T-helper 2 cell treated with Interferon-gamma antibody and Interleukin-4, amounts not matched to agents 5 μg/mL and 100 μg/mL, for 36 hours (primary cell): ENCODE data around the gene TAF3.

Experiments
- DNase-seq: peaks from one replicate; pipeline ENCODE4 v3.0.0; 2021; ENCODE audit warnings: low spot score
- H3K27ac Mint-ChIP-seq: one replicate; pipeline ENCODE4 v1.8.0; 2021; ENCODE audit warnings: mild to moderate bottlenecking, mixed read lengths
- H3K27me3 Mint-ChIP-seq: one replicate; pipeline ENCODE4 v1.8.0; 2021; ENCODE audit warnings: low read depth, mixed read lengths
- H3K36me3 Mint-ChIP-seq: one replicate; pipeline ENCODE4 v1.8.0; 2021; ENCODE audit warnings: low read depth, mixed read lengths
- H3K4me1 Mint-ChIP-seq: one replicate; pipeline ENCODE4 v1.8.0; 2021; ENCODE audit warnings: low read depth, mixed read lengths
- H3K4me3 Mint-ChIP-seq: one replicate; pipeline ENCODE4 v1.8.0; 2022; ENCODE audit warnings: mild to moderate bottlenecking, moderate library complexity, mixed read lengths
- H3K9me3 Mint-ChIP-seq: one replicate; pipeline ENCODE4 v1.8.0; 2021; ENCODE audit warnings: mixed read lengths

The TAF3 gene

DNA sequence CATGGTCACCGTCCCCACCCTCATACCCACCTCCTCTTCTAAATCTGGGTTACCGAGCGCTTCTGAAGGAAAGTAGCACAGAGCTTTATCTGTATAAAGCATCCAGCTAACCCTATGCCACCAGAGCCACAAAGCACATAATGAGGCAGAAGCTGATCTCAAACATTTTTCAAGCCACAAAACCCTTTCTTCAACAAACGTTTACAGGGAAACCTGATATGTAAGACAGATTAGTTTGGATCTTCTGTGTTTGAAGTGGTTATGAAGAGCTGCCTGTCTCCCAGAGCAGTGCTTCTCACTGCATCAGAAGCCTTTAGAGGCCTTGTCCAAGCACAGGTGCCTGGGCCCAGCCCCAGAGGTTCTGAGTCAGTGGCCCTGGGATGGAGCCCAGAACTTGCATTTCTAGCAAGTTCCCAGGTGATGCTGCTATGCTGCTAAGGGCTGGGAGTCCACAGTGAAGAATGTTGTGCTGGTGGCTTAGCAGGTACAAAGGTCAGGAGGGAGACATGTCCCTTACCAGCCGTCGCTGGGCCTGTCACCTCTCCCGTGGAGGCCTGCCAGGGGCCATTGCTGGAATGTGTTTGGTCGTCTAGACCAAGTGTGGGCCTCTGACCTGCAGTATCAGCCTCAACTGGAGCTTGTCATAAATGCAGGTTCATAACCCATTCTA lies 90.4 kb downstream of the TAF3 start:
- H3K4me3 Mint-ChIP-seq, result no peak overlapping the region
- no peak for DNase-seq
- peaks cover 10% of the 10 kb centered on the region for H3K4me1 Mint-ChIP-seq
- H3K27ac Mint-ChIP-seq, result no peak overlapping the region
- no peaks in the 10 kb centered on the region for H3K9me3 Mint-ChIP-seq
- no peaks in the 10 kb centered on the region for H3K27me3 Mint-ChIP-seq
- no peaks in the 10 kb centered on the region for H3K36me3 Mint-ChIP-seq

DNA sequence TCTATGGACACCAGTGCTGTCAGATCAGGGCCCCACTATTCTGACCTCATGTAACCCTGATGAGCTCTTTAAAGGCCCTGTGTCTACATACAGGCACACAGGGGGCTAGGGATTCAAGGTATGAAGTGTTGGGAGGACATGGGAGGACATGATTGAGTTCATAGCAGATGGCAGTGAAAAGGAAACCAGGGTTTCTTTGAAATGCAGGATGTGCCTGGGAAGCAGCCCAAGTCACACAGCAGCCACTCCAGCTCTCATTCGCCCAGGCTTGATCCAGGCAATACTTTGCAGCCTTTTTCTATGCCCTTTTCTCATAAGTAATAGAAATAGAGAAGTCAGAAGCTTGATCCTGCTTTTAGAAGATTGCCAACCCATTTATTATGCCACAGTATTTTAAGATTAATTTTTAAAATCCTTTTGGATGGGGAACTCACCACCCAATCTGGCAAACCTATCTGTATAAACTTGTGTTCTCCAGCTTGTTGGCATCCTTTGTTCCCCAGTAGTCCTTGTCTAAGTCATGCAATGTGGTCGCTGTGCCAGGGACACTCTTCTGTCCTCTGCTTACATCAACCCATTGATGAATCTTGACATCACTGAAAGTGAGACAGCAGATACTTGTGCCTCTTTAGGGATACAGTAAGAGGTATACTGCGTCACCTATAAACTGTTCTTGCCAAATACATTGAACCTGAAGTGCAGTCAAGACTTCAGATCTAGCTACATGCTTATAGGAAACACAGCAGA lies 95.0 kb downstream of the TAF3 start:
- no peak overlapping the region for H3K27ac Mint-ChIP-seq
- no peaks in the 10 kb centered on the region for H3K36me3 Mint-ChIP-seq
- H3K9me3 Mint-ChIP-seq, result no peaks in the 10 kb centered on the region
- no peak for DNase-seq
- H3K27me3 Mint-ChIP-seq, result no peaks in the 10 kb centered on the region
- peaks cover 9% of the 10 kb centered on the region for H3K4me1 Mint-ChIP-seq
- H3K4me3 Mint-ChIP-seq, result no peak overlapping the region

DNA sequence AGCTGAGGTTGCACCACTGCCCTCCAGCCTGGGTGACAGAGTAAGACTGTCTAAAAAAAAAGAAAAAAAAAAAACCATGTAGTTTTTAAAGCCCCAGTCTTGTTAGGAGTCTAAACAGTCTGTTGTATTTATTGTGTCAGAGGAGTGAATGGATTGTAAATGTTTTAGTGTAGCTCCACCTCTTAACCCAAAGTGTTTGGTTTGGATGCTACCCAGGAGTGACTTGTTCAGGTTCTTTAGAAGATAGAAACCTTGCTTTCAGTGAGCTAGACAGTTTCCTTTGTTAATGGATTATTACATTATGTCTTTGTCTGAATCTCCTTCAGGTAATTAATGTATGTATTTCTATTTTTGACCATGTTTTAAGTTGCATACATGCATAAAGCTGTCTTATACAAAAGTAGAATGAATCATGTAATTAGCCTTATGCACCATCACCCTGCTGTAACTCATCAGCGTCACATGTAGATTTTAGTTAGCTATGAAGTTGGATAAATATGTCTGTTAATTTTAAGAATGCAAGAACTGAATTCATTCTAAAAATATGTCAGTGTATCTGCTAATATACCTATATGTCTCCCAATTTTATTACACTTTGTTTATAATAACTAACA lies 97.7 kb downstream of the TAF3 start:
- H3K27ac Mint-ChIP-seq, result no peak overlapping the region
- DNase-seq, result no peak
- H3K4me1 Mint-ChIP-seq, result peaks cover 3% of the 10 kb centered on the region
- H3K27me3 Mint-ChIP-seq, result no peaks in the 10 kb centered on the region
- no peaks in the 10 kb centered on the region for H3K9me3 Mint-ChIP-seq
- H3K4me3 Mint-ChIP-seq, result no peak overlapping the region
- H3K36me3 Mint-ChIP-seq, result no peaks in the 10 kb centered on the region

DNA sequence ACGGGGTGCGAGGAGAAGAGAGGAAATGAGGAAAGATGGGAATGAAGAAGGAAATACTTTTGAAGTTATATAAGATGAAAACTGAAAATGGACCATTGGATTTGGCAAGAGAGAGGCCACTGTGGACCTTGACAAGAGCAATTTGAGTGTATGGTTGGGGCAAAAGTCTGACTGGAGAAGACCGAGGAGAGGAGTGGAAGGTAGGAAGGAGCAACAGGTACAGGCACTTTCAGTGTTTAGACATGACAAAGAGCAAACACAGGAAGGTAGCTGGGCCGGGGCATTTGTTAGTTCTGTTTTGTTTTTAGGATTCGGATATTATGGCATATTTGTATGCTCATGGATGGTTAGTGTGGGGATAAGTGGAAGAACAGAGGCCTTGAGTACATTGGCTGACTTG lies 99.4 kb downstream of the TAF3 start:
- no peak for DNase-seq
- no peaks in the 10 kb centered on the region for H3K27me3 Mint-ChIP-seq
- no peaks in the 10 kb centered on the region for H3K9me3 Mint-ChIP-seq
- peaks cover 3% of the 10 kb centered on the region for H3K4me1 Mint-ChIP-seq
- no peak overlapping the region for H3K27ac Mint-ChIP-seq
- no peaks in the 10 kb centered on the region for H3K36me3 Mint-ChIP-seq
- H3K4me3 Mint-ChIP-seq, result no peak overlapping the region

DNA sequence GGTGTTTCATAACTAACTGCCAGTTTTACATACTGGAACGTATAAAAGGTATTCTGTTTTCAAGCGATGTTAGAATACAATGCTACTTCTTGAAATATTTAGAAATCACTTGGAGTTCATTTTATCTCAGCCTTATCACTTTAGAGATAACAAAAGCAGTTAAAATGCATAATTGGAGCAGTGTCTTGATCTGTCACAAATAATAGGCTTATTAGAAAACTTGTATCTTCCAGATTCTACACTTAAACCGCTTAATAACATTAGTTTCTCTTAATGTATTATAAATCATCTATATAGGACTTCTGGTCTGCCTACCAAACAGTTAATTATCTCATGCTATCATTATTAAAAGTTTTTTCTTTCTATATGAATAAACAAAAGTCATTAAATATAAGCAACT lies 104.4 kb downstream of the TAF3 start:
- DNase-seq, result no peak
- Mint-ChIP-seq H3K9me3 (no peaks in the 10 kb centered on the region), H3K4me1 (peaks cover 2% of the 10 kb centered on the region), H3K27ac (no peak overlapping the region), H3K27me3 (no peaks in the 10 kb centered on the region), H3K36me3 (no peaks in the 10 kb centered on the region), H3K4me3 (no peak overlapping the region)

DNA sequence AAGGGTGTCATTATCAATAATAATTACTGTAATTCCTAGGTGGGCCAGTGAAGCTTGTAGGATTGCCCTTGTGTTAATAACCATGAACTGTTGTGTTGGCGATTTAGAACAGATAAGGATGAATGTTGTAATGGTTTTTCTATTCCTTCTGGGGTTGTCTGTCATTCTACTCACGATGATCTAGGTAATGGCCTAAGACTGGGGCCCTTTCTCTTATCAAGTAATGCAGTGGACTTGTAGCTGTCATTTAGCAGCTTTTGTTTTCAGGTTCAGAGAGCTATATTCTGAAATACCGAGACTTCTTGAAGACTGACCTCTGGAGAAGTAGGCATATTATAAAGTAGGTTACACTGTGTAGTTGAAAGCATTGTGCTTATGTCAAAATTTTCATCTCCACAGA lies 110.2 kb downstream of the TAF3 start:
- no peak overlapping the region for H3K4me3 Mint-ChIP-seq
- peaks cover 4% of the 10 kb centered on the region for H3K4me1 Mint-ChIP-seq
- DNase-seq, result no peak
- no peaks in the 10 kb centered on the region for H3K27me3 Mint-ChIP-seq
- H3K9me3 Mint-ChIP-seq, result no peaks in the 10 kb centered on the region
- no peak overlapping the region for H3K27ac Mint-ChIP-seq
- no peaks in the 10 kb centered on the region for H3K36me3 Mint-ChIP-seq

DNA sequence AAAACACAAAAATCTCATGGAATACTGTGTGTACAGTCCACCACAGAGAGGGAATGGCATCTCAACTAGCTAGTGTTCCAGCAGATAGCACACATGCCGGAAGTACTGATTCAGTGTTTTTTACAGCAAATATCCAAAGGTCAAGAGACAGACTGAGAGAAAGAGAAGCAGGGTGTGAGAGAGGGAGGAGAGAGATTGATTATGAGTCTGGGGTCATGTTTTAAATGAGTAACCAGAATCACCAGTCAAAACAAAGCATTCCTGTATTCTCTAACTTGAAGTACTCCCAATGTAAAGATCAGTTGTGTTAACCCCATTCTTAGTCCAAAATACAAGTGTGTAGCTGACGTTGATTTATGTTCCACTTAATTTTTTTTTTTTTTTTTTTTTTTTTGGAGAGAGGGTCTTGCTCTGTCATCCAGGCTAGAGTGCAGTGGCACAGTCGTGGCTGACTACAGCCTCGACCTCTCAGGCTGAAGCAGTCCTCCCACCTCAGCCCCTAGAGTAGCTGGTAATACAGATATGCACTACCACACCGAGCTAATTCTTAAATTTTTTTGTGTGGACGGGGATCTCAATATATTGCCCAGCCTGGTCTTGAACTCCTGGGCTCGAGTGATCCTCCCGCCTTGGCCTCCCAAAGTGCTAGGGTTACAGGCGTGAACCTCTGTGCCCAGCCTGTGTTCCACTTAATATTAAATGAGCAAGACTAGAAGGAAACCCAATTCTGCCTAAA lies 114.2 kb downstream of the TAF3 start:
- peaks cover 6% of the 10 kb centered on the region for H3K36me3 Mint-ChIP-seq
- no peaks in the 10 kb centered on the region for H3K27me3 Mint-ChIP-seq
- peaks cover 6% of the 10 kb centered on the region for H3K9me3 Mint-ChIP-seq
- no peak for DNase-seq
- H3K4me1 Mint-ChIP-seq, result peaks cover 2% of the 10 kb centered on the region
- no peak overlapping the region for H3K4me3 Mint-ChIP-seq
- H3K27ac Mint-ChIP-seq, result no peak overlapping the region

DNA sequence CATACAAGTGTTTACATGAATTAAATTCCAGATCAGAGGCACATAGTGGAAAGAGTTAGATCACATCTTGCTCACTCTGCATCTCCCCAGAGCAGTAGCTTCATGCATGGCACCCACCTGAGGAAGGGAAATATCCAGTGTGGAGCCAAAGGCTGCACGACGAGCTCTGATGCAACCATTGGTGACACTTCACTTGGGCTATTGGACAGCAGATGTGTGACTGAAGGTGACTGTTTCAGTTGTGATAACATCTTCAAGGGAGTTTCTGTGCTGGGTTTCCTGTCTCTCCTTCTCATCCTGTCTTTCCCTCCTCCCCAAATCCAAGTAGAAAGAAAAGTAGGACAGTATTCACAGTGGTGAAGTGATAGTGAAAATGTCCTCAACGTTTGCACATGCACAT lies 115.0 kb downstream of the TAF3 start:
- peaks cover 9% of the 10 kb centered on the region for H3K9me3 Mint-ChIP-seq
- H3K27ac Mint-ChIP-seq, result no peak overlapping the region

DNA sequence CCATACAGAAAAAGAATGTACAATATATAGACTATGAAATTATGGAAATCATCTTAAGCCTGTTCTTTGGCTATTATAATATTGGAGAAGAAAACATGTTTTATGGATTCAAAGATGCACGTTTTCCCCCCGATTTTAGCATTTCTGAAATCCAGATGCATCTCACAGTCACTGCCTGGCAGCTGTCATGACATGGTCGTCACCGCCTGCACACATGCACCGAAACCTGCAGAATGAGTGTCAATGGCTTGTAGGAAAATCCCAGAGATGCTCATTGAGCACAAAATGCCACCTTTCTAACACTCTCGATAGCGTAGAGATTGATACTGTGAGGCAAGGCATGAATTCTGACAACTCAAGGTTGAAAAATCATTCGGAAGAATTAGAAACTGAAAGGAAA lies 115.5 kb downstream of the TAF3 start:
- no peaks in the 10 kb centered on the region for H3K27me3 Mint-ChIP-seq
- DNase-seq, result no peak
- H3K36me3 Mint-ChIP-seq, result peaks cover 11% of the 10 kb centered on the region
- peaks cover 9% of the 10 kb centered on the region for H3K4me1 Mint-ChIP-seq
- H3K27ac Mint-ChIP-seq, result no peak overlapping the region
- peaks cover 9% of the 10 kb centered on the region for H3K9me3 Mint-ChIP-seq
- no peak overlapping the region for H3K4me3 Mint-ChIP-seq

More for the DNA sequence above, 115.0 kb downstream of the TAF3 start:
- Mint-ChIP-seq H3K36me3 (peaks cover 10% of the 10 kb centered on the region), H3K4me3 (no peak overlapping the region), H3K4me1 (peaks cover 4% of the 10 kb centered on the region), H3K27me3 (no peaks in the 10 kb centered on the region)
- no peak for DNase-seq

DNA sequence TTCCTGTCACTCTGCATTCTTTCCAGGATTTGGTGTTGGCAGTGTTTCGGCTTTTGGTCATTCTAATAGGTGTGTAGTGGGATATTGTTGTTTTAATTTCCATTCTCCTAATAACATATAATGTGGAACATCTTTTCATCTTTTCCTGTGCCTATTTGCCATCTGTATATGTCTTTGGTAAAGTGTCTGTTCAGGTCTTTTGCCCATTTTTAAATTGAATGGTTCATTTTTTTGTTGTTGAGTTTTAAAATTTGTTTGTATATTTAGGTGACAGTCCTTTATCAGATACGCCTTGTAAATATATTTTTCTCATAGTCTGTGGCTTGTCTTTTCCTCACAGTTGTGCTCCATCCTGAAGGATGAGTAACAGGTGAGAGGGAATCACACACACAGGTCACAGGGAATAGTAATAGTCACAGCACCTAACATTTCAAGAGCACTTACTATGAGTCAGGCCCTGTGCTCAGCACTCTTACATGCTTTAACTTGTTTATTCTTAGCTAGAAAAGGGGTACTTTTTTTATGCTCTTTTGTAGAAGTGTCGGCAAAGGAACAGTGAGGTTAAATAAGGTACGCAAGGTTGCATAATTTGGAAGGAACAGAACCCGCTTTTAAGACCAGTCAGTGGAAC lies 119.1 kb downstream of the TAF3 start:
- Mint-ChIP-seq H3K4me1 (peaks cover 10% of the 10 kb centered on the region), H3K9me3 (peaks cover 15% of the 10 kb centered on the region), H3K36me3 (peaks cover 12% of the 10 kb centered on the region), H3K4me3 (no peak overlapping the region), H3K27ac (no peak overlapping the region), H3K27me3 (no peaks in the 10 kb centered on the region)
- no peak for DNase-seq

DNA sequence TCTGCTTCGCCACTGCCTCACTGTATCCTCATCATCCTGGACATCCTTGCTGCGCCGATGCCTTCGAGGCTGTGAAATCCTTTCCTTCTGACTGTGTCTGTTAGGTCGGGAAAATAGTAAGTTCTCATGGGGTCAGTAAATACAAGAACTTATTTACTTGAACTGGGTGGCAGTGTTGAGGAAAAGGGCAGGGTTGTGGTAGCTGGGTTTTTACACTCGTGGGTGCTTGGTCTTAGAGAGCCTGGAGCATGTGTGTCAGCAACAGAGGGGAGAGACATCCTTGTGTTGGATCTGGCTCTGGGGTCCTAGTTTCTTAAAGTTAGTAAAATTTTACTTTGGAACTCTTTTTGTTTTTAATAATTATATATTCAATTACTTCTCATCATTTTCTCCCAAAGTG lies 123.3 kb downstream of the TAF3 start:
- H3K4me1 Mint-ChIP-seq, result peaks cover 24% of the 10 kb centered on the region
- H3K4me3 Mint-ChIP-seq, result no peak overlapping the region
- H3K27me3 Mint-ChIP-seq, result no peaks in the 10 kb centered on the region
- no peak overlapping the region for H3K27ac Mint-ChIP-seq
- no peak for DNase-seq
- peaks cover 15% of the 10 kb centered on the region for H3K9me3 Mint-ChIP-seq
- H3K36me3 Mint-ChIP-seq, result peaks cover 12% of the 10 kb centered on the region

DNA sequence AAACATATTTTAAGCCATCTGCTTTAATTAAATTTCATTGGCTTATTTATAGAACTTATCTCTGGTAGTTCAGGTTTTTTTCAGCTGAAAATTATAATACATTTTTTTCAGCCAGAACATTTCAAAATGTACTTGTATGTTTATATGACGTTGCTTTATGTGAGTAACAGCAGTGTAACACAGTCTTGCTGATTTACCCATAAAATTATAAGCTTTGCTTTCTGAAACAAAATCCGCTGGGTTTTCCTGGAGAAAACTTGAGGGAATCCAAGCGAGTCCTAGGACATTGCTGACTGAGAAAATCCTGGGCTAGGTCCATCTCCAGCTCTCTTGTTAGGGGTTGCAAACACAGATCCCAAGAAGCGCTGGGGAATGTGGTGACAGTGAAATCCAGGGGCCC lies 124.0 kb downstream of the TAF3 start:
- no peak for DNase-seq
- no peak overlapping the region for H3K27ac Mint-ChIP-seq
- H3K9me3 Mint-ChIP-seq, result peaks cover 11% of the 10 kb centered on the region
- no peaks in the 10 kb centered on the region for H3K27me3 Mint-ChIP-seq
- no peak overlapping the region for H3K4me3 Mint-ChIP-seq
- H3K4me1 Mint-ChIP-seq, result peaks cover 27% of the 10 kb centered on the region
- peaks cover 6% of the 10 kb centered on the region for H3K36me3 Mint-ChIP-seq

DNA sequence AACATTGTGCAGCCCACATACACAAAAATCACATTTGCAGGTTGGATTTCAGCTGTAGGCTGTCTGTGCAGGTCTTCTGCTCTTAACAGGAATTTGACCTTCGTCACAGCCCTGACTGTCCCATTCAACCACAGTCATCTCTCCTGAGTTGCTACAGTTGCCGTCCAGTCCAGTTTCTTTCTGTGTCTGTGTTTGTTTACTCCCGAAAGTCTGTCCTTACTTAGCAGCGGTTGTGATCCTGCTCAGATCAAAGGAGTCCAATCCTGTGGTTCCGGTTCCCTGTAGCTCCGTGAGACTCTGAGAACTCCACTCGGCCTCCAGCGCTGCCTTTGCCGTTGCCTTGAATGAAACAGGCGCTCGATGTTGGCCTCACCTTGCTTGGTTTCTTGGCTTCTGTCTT lies 124.6 kb downstream of the TAF3 start:
- no peaks in the 10 kb centered on the region for H3K27me3 Mint-ChIP-seq
- H3K27ac Mint-ChIP-seq, result no peak overlapping the region
- peaks cover 6% of the 10 kb centered on the region for H3K9me3 Mint-ChIP-seq
- no peak overlapping the region for H3K4me3 Mint-ChIP-seq
- H3K36me3 Mint-ChIP-seq, result peaks cover 2% of the 10 kb centered on the region
- no peak for DNase-seq
- peaks cover 31% of the 10 kb centered on the region for H3K4me1 Mint-ChIP-seq

DNA sequence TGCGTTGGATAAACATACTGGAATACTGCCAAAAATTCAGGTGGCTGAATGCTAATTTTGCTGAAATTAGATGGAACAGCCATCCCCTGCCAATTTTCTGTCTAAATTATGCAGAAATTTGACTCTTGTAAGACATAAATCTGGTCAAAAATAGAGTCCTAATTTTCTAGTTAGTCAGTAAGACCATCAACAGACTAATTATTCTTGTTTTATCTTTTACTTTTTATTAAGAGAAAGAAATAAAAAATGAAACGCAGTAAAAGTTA lies 125.8 kb downstream of the TAF3 start:
- peaks cover 6% of the 10 kb centered on the region for H3K9me3 Mint-ChIP-seq
- H3K27ac Mint-ChIP-seq, result no peak overlapping the region
- no peak overlapping the region for H3K4me3 Mint-ChIP-seq
- H3K36me3 Mint-ChIP-seq, result no peaks in the 10 kb centered on the region
- no peaks in the 10 kb centered on the region for H3K27me3 Mint-ChIP-seq
- no peak for DNase-seq
- peaks cover 23% of the 10 kb centered on the region for H3K4me1 Mint-ChIP-seq
